GM21786 (cell line): ENCODE results near the gene AADAT.
"Not testable (repeated sequence)": the region's sequence is repeated elsewhere in the genome, so short reads cannot be mapped to it uniquely, and the experiment has no call there.

Experiments used
- ATAC-seq: cut with Tn5 transposase; IDR thresholded peaks from one replicate; pipeline ENCODE4 v1.9.1; 2021; ENCODE audit not compliant: unreplicated experiment

The AADAT gene

GRCh38 chr4:170090352-170091052 is 746 bp upstream of the AADAT start:
- no peak for ATAC-seq

GRCh38 chr4:170089274-170089667 is 485 bp downstream of the AADAT start:
- peak; percentile 11 for ATAC-seq

- no peak for ATAC-seq
Observed at GRCh38 chr4:170088716-170089115, 1.0 kb downstream of the AADAT start.

- ATAC-seq: no peak
Observed at GRCh38 chr4:170087163-170087700, 2.5 kb downstream of the AADAT start.

GRCh38 chr4:170083541-170083940 is 6.2 kb downstream of the AADAT start:
- ATAC-seq: no peak

- ATAC-seq: no peak
Observed at GRCh38 chr4:170080496-170080895, 9.3 kb downstream of the AADAT start.

- ATAC-seq: no peak
Observed at GRCh38 chr4:170079981-170080380, 9.8 kb downstream of the AADAT start.

GRCh38 chr4:170071196-170071595 is 18.6 kb downstream of the AADAT start:
- ATAC-seq: no peak

GRCh38 chr4:170068438-170069128 is 21.2 kb downstream of the AADAT start:
- no peak for ATAC-seq

- no peak for ATAC-seq
Observed at GRCh38 chr4:170059421-170059820, 30.3 kb downstream of the AADAT start.

- ATAC-seq: no peak
Observed at GRCh38 chr4:170058826-170059225, 30.9 kb downstream of the AADAT start.

GRCh38 chr4:170057866-170058265 is 31.9 kb downstream of the AADAT start:
- no peak for ATAC-seq

GRCh38 chr4:170052919-170053318 is 36.8 kb downstream of the AADAT start:
- ATAC-seq: no peak

GRCh38 chr4:170051402-170051801 is 38.4 kb downstream of the AADAT start:
- ATAC-seq: no peak

- ATAC-seq: no peak
Observed at GRCh38 chr4:170049766-170050165, 40.0 kb downstream of the AADAT start.

- ATAC-seq: peak; percentile 53
Observed at GRCh38 chr4:170047771-170048354, 41.9 kb downstream of the AADAT start.

- ATAC-seq: not testable (repeated sequence)
Observed at GRCh38 chr4:170046156-170046555, 43.6 kb downstream of the AADAT start.

GRCh38 chr4:170040031-170040680 is 49.6 kb downstream of the AADAT start:
- no peak for ATAC-seq

- ATAC-seq: no peak
Observed at GRCh38 chr4:170038769-170039168, 51.0 kb downstream of the AADAT start.

- ATAC-seq: no peak
Observed at GRCh38 chr4:170038232-170038631, 51.5 kb downstream of the AADAT start.

- no peak for ATAC-seq
Observed at GRCh38 chr4:170037481-170037880, 52.3 kb downstream of the AADAT start.
